ENCODE results near the gene KNSTRN. TPM values are rescaled to one million over a fixed set of nuclear protein-coding genes. Genes with fewer than 3 reads are reported as not detected.

The KNSTRN gene, protein sequence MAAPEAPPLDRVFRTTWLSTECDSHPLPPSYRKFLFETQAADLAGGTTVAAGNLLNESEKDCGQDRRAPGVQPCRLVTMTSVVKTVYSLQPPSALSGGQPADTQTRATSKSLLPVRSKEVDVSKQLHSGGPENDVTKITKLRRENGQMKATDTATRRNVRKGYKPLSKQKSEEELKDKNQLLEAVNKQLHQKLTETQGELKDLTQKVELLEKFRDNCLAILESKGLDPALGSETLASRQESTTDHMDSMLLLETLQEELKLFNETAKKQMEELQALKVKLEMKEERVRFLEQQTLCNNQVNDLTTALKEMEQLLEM
- 10 to 100 TPM; 13.5 to 24.3 (median 18.9) TPM for total RNA-seq

DNA sequence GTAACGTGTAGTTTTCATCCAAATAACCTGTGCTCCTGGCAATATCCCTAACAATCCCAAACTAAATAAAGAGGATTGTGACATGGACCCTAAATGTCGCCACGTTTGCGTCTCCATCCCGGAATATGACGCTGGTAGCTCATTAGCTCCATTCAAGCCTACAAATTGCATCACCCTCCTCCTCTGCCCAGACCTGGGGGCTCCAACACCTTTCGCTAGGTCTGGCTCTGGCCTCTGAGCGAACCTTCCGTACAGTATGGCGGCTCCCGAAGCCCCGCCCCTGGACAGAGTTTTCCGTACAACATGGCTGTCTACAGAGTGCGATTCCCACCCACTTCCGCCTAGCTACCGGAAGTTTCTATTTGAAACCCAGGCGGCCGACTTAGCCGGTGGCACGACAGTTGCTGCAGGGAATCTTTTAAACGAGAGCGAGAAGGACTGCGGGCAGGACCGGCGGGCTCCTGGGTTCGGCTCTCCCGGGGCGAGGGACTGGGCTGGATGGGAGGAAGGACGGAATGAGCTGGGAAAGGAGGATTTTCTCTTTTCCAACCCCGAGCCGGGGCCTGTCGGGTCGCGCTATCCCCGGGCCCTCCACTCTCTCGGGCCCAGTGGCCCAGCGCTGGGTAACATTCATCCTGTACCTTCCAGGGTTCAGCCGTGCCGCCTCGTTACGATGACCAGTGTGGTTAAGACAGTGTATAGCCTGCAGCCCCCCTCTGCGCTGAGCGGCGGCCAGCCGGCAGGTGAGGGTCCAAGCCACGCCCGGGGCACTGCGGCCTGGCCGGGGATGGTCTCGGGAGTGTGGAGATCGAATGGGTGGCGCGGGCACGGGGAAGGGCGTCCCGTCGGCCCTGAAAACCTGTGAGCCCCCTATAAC is at the start of gene KNSTRN:
TSS of gene KNSTRN (plus strand) at position 142 of the 877 bp plus-strand sequence. CDS start at position 257, 115 bp downstream.
- TF ChIP-seq, protein P1, sequence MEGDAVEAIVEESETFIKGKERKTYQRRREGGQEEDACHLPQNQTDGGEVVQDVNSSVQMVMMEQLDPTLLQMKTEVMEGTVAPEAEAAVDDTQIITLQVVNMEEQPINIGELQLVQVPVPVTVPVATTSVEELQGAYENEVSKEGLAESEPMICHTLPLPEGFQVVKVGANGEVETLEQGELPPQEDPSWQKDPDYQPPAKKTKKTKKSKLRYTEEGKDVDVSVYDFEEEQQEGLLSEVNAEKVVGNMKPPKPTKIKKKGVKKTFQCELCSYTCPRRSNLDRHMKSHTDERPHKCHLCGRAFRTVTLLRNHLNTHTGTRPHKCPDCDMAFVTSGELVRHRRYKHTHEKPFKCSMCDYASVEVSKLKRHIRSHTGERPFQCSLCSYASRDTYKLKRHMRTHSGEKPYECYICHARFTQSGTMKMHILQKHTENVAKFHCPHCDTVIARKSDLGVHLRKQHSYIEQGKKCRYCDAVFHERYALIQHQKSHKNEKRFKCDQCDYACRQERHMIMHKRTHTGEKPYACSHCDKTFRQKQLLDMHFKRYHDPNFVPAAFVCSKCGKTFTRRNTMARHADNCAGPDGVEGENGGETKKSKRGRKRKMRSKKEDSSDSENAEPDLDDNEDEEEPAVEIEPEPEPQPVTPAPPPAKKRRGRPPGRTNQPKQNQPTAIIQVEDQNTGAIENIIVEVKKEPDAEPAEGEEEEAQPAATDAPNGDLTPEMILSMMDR (IDR thresholded peaks at IDR 0.05): no peak
- TF ChIP-seq POLR2A (IDR thresholded peaks at IDR 0.05) (no peak), POLR2AphosphoS5 (IDR thresholded peaks at IDR 0.05) (peak in 2 of 3 donors; percentile 19 to 54), EP300 (IDR thresholded peaks at IDR 0.05) (no peak)
- Histone ChIP-seq H3K36me3 (peaks cover 11% of the 10 kb centered on the region), H3K27ac (no peak within 1 kb of the TSS), H3K4me3 (peak within 1 kb of the TSS; percentile 78), H3K27me3 (no peaks in the 10 kb centered on the region), H3K4me1 (peaks cover 26% of the 10 kb centered on the region), H3K9me3 (no peaks in the 10 kb centered on the region)
- WGBS: 6% methylated on average over 37 of the region's 57 CpGs
- peak; percentile 95 to 96 for DNase-seq (ENCODE audit: low spot score in 2 of 2)

DNA sequence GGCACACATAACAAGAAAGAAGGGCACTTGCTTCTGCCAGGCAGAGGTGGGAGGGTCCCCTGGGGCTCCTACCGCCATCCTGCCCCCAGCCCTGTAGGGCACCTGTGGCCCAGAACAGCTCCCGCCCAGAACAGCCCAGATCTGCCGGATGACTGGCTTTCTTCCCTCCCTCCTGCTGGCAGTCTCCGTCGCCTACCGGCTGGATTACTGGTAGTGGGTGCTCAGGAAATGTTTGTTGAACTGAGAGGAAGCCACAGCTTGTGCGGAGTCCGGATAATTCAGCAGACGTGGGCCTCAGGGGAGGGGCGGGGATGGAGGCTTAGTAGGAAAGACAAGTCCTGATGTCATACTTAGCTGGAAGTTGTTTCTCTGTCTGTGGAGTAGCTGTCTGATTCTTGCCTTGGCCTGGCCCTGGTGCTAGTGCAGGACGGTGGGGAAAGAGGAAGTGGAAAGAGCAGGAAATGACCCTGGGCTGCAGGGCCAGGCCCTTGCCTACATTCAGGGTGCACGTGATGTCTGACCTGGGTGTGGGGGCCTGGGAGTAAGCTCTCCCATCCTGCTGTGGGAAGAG is 48.5 kb upstream of the KNSTRN start:
- DNase-seq (ENCODE audit: low spot score in 2 of 2): no peak
- Histone ChIP-seq H3K27me3 (no peaks in the 10 kb centered on the region), H3K27ac (peak overlapping the region; percentile 42), H3K36me3 (no peaks in the 10 kb centered on the region), H3K4me1 (peaks cover 54% of the 10 kb centered on the region), H3K4me3 (peak overlapping the region; percentile 5), H3K9me3 (no peaks in the 10 kb centered on the region)
- TF ChIP-seq, protein P1 (IDR thresholded peaks at IDR 0.05): no peak
- 52% methylated on average over 8 of the region's 12 CpGs for WGBS

DNA sequence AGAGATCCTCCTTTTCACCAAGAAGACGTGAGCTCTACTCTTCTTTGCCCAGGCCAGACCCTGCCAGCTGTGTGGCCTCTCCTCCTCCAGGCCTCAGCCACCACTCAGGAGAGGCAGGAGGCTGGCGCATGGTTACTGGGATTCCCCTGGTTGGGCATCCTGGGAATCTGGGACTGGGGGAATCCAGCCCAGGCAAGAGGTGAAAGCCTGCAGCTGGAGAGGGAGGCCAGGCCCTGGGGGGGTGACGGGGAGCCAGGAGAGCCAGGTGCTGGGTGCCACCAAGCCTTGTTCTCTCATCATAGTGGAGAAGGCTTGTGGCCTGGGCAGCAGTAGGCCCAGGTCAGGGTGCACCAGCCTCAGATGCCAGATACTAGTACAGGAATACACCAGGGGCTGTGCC is 48.0 kb upstream of the KNSTRN start:
- TF ChIP-seq, protein P1 (IDR thresholded peaks at IDR 0.05): no peak
- TF ChIP-seq POLR2AphosphoS5 (IDR thresholded peaks at IDR 0.05) (no peak), EP300 (IDR thresholded peaks at IDR 0.05) (no peak), POLR2A (IDR thresholded peaks at IDR 0.05) (no peak)
- peak overlapping the region; percentile 42 for H3K27ac ChIP-seq
- no peaks in the 10 kb centered on the region for H3K36me3 ChIP-seq
- no peaks in the 10 kb centered on the region for H3K27me3 ChIP-seq
- 80% methylated on average over 2 of the region's 3 CpGs for WGBS
- H3K4me3 ChIP-seq: no peak overlapping the region
- H3K9me3 ChIP-seq: no peaks in the 10 kb centered on the region
- DNase-seq (ENCODE audit: low spot score in 2 of 2): no peak
- peaks cover 59% of the 10 kb centered on the region for H3K4me1 ChIP-seq

DNA sequence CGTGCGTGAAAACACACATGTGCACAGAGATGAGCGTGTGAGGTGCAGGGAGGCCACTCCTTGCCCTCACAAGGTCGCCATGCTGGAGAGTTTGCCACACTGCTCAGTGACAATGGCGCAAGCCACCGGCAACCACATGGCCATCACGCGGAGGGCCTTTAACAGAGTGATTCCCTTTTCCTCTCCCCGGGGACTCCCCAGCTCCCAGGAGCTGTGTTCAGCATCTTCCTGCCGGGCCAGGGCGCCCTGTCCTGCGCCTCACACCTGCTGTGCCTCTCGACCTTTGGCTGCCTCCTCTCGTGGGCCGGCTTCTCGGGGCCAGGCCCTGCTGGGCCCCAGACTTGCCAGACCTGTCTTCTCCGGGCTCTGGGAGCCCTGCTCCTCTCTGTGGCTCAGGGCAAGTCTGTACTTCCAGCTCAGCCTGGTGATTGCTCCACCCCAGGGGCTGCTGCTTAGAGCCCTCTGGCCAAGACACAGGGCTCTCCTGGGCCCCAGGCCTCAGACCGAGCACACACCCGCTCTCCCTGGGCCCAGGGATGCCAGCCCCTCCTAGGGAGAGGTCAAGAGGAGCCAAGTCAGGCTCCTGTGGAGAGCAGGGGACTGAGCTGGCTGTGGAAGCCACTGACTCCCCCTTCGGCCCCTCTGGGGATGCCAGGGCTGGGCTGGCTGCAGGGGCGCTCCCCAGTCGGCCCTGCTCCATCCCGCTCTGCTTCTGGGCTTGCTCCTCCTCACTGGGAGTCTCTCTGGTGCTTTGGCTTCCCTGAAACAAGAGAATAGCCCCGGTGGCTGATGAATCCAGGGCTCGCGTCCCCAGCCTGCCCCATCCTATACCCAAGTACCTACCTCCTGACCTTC is 47.4 kb upstream of the KNSTRN start:
- Histone ChIP-seq H3K4me1 (peaks cover 63% of the 10 kb centered on the region), H3K9me3 (no peaks in the 10 kb centered on the region), H3K27ac (peak overlapping the region; percentile 42), H3K36me3 (no peaks in the 10 kb centered on the region), H3K27me3 (no peaks in the 10 kb centered on the region), H3K4me3 (no peak overlapping the region)
- DNase-seq (ENCODE audit: low spot score in 2 of 2): no peak
- WGBS: 90% methylated on average over 4 of the region's 26 CpGs
- TF ChIP-seq POLR2AphosphoS5 (IDR thresholded peaks at IDR 0.05) (no peak), POLR2A (IDR thresholded peaks at IDR 0.05) (no peak), EP300 (IDR thresholded peaks at IDR 0.05) (no peak)
- TF ChIP-seq, protein P1 (IDR thresholded peaks at IDR 0.05): no peak

Data from suprapubic skin (tissue), 4 donors.